Activated CD8-positive, alpha-beta T cell treated with anti-CD3 and anti-CD28 coated beads for 36 hours (primary cell): ENCODE results near the gene ARPP21. TPM values are rescaled to one million over a fixed set of nuclear protein-coding genes. Genes with fewer than 3 reads are reported as not detected.

Experiments used
- ATAC-seq: fragments of 200-7000 bp; cut with Tn5 transposase; one replicate; pipeline ENCODE4 v1.10.0; 2021; ENCODE audit warnings: mild to moderate bottlenecking, moderate library complexity
- CTCF ChIA-PET: fragments of 350-600 bp; sonication (Branson Sonifier 250); formaldehyde crosslinking; loops from one replicate; lab custom pipeline; 2021; ENCODE audit warnings: antibody characterized with exemption; lab: Charles Lee
- POLR2A ChIA-PET: fragments of 350-600 bp; sonication (Branson Sonifier 250); formaldehyde crosslinking; loops from one replicate; lab custom pipeline; 2021; ENCODE audit warnings: antibody characterized with exemption; lab: Charles Lee
- DNase-seq: peaks from one replicate; pipeline ENCODE4 v3.0.0-alpha.2; 2020
- H3K27ac Mint-ChIP-seq: one replicate; pipeline ENCODE4 v1.8.0; 2021; ENCODE audit warnings: mild to moderate bottlenecking, mixed read lengths
- H3K27me3 Mint-ChIP-seq: one replicate; pipeline ENCODE4 v1.8.0; 2021; ENCODE audit warnings: mixed read lengths
- H3K36me3 Mint-ChIP-seq: one replicate; pipeline ENCODE4 v1.8.0; 2021; ENCODE audit warnings: low read depth, mixed read lengths
- H3K4me1 Mint-ChIP-seq: one replicate; pipeline ENCODE4 v1.8.0; 2021; ENCODE audit warnings: low read depth, mixed read lengths
- H3K4me3 Mint-ChIP-seq: one replicate; pipeline ENCODE4 v1.8.0; 2021; ENCODE audit warnings: mild to moderate bottlenecking, moderate library complexity, mixed read lengths
- H3K9me3 Mint-ChIP-seq: one replicate; pipeline ENCODE4 v1.8.0; 2021; ENCODE audit warnings: mixed read lengths
- CTCF ChIP-seq: fragments of 200-600 bp; IDR thresholded peaks from one replicate; pipeline ENCODE4 v1.8.0; 2022; ENCODE audit warnings: antibody characterized with exemption, mild to moderate bottlenecking
- intact Hi-C: fragments of 100-400 bp; cut with micrococcal nuclease; formaldehyde crosslinking; loops from one replicate; pipeline ENCODE4 v1.10.0; 2022
- total RNA-seq, 2 experiments: library from RNA; stranded (reverse); gene quantifications; one replicate each; pipeline ENCODE4 v1.2.3, GENCODE V29; 2021

The ARPP21 gene
- total RNA-seq, 2 experiments from 2014 or later = not detected

DNA sequence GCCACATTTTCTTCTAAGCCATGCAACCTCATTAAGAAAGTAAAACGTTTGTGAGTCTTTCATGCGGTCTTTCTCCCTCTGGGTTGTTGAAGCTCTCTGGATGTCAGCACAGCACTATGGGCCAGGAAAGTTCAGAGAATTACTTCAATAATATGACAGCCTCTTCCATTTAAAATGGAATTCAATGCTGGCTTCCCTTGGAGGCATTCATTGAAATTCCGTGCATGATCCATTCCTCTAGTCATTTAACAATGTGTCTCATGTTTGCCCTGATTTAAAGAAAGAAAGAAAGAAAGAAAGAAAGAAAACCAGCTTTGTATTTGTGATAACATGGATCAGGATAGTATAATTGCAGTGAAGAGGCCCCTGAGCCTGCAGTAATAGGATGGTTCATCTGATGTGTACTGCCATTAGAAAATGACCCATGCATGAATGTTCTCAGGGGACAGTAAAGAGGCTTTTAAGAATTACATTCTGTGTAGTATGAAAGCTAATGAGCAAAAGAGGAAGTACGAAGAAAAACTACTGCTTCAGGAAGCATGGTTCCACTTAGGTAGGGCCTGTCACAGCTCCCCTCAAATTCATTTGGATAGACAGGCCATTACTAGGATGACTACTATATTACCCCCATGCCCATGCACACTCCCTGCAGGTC lies 146.0 kb downstream of the ARPP21 start:
- Mint-ChIP-seq H3K4me1 (no peaks in the 10 kb centered on the region), H3K36me3 (no peaks in the 10 kb centered on the region), H3K27ac (no peak overlapping the region), H3K27me3 (no peaks in the 10 kb centered on the region), H3K9me3 (no peaks in the 10 kb centered on the region), H3K4me3 (no peak overlapping the region)
- ATAC-seq = no peak
- TF ChIP-seq CTCF = no peak
- DNase-seq = no peak
- intact Hi-C loops = no loop called here
- ChIA-PET POLR2A (no interaction called here), CTCF (no interaction called here)

DNA sequence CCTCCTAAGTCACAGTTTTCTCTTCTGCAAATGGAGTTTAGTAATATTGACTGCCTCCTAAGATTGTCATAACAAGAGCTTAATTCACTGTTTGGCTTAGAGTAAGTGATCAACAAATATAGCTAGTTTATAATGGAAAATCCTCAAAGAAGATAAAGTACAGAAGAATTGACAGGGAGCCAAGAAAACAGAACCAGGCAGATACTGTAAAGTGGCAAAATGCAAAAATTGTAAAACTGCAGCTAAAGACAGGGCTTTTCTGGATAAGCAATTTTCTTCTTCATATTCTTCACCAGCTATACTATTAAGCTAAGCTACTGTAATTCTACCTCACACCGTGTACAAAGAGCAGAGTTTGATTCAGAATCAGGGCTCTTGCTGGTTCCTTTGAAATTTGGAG lies 148.6 kb downstream of the ARPP21 start:
- Mint-ChIP-seq H3K9me3 (no peaks in the 10 kb centered on the region), H3K4me3 (no peak overlapping the region), H3K27me3 (no peaks in the 10 kb centered on the region), H3K36me3 (no peaks in the 10 kb centered on the region), H3K4me1 (no peaks in the 10 kb centered on the region), H3K27ac (no peak overlapping the region)
- DNase-seq = no peak
- POLR2A ChIA-PET = interaction anchor here (0.7 kb wide), 1 partner anchor 160 kb away, joined by 3 read pairs; no protein-coding TSS in a partner anchor
- ATAC-seq = no peak
- CTCF ChIA-PET = no interaction called here
- TF ChIP-seq CTCF = no peak
- intact Hi-C loops = no loop called here

- H3K27me3 Mint-ChIP-seq = no peaks in the 10 kb centered on the region
Measured at GRCh38 chr3:35789042-35789831, 149.9 kb downstream of the ARPP21 start.

GRCh38 chr3:35790764-35791163 lies 151.4 kb downstream of the ARPP21 start:
- no peaks in the 10 kb centered on the region for H3K4me1 Mint-ChIP-seq
- ATAC-seq (no peak), DNase-seq (no peak)
- no peak overlapping the region for H3K4me3 Mint-ChIP-seq
- no peaks in the 10 kb centered on the region for H3K9me3 Mint-ChIP-seq
- ChIA-PET CTCF (no interaction called here), POLR2A (no interaction called here)
- H3K27ac Mint-ChIP-seq = no peak overlapping the region
- no peaks in the 10 kb centered on the region for H3K27me3 Mint-ChIP-seq
- H3K36me3 Mint-ChIP-seq = no peaks in the 10 kb centered on the region
- no peak for TF ChIP-seq CTCF
- intact Hi-C loops = no loop called here

More at GRCh38 chr3:35789042-35789831, 149.9 kb downstream of the ARPP21 start:
- ATAC-seq (no peak), DNase-seq (no peak)
- CTCF ChIA-PET = no interaction called here
- no peak for TF ChIP-seq CTCF
- intact Hi-C loops = no loop called here
- Mint-ChIP-seq H3K4me3 (no peak overlapping the region), H3K27ac (no peak overlapping the region), H3K4me1 (no peaks in the 10 kb centered on the region), H3K36me3 (no peaks in the 10 kb centered on the region), H3K9me3 (no peaks in the 10 kb centered on the region)
- POLR2A ChIA-PET = no interaction called here

DNA sequence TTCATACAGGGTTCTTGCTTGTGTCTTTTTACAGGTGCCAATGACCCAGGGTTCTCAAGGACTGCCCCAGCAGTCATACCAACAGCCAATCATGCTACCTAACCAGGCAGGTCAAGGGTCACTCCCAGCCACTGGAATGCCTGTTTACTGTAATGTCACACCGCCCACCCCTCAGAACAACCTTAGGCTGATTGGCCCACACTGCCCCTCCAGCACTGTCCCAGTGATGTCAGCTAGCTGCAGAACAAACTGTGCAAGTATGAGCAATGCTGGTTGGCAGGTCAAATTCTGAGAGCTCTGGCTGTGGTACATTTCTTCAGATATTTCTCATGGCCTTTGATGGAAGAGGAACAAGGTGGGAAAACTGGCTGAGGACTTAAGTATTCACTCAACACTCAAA lies 154.3 kb downstream of the ARPP21 start:
- POLR2A ChIA-PET = no interaction called here
- ATAC-seq = no peak

More for the DNA sequence above, 154.3 kb downstream of the ARPP21 start:
- intact Hi-C loops = no loop called here
- Mint-ChIP-seq H3K27ac (no peak overlapping the region), H3K27me3 (no peaks in the 10 kb centered on the region), H3K4me3 (no peak overlapping the region), H3K36me3 (no peaks in the 10 kb centered on the region), H3K9me3 (peaks cover 2% of the 10 kb centered on the region), H3K4me1 (no peaks in the 10 kb centered on the region)
- CTCF ChIA-PET = no interaction called here
- DNase-seq = no peak
- TF ChIP-seq CTCF = no peak
